ENCODE results near the gene OR52E2.

DNA sequence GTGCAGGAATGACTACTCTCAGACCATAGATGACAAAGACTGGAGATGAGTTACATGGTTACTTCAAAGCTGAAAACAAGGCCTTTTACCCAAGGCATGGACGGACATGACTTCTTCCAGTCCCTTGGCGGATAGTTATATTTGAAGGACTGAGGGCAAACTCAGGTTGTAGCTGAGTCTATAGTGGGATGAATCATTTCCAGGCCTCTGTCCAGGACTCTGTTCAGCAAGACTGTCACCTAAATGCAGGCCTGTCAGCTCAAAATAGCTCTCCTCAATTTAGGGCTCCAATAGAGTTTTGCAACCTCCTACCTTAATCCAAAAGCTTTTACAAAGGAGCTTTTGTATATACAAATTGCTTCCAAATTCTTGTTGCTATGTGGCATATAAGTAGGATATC, 37.4 kb downstream of the OR52E2 start:
- no peak for TF ChIP-seq CTCF (IDR thresholded peaks at IDR 0.05; ENCODE audit: borderline replicate concordance, extremely low read depth, low read length, poor library complexity, severe bottlenecking)
- TF ChIP-seq EZH2 (IDR thresholded peaks at IDR 0.05; ENCODE audit: borderline replicate concordance, low read depth, low read length, severe bottlenecking) = no peak

Measured in DND-41 (cell line).